OCI-LY7 (cell line): ENCODE results near the gene DLEC1. TPM values are rescaled to one million over a fixed set of nuclear protein-coding genes. Genes with fewer than 3 reads are reported as not detected.

Experiments
- Bru-seq: library from RNA; stranded (reverse); fragments of 400-500 nt; gene quantifications from one replicate; lab custom pipeline; 2021; lab: Mats Ljungman, UMichigan
- BruChase-seq, 2 experiments: library from RNA; stranded (reverse); fragments of 400-500 nt; gene quantifications; one replicate each; lab custom pipeline; 2021; lab: Mats Ljungman, UMichigan
- BruUV-seq: library from RNA; stranded (reverse); fragments of 400-500 nt; replicated peaks from 2 replicates; lab custom pipeline; 2021; lab: Mats Ljungman, UMichigan
- CTCF ChIA-PET: fragments of 300-600 bp; sonication (Branson Sonifier 250); formaldehyde crosslinking; loops from one replicate; lab custom pipeline; 2022; ENCODE audit warnings: antibody characterized with exemption; ENCODE audit not compliant: unreplicated experiment; lab: Charles Lee
- POLR2A ChIA-PET: fragments of 300-600 bp; sonication (Branson Sonifier 250); formaldehyde crosslinking; loops from one replicate; lab custom pipeline; 2022; ENCODE audit warnings: antibody characterized with exemption; lab: Charles Lee
- DNase-seq: peaks from one replicate; pipeline ENCODE4 v3.0.0-alpha.2; 2015; ENCODE audit warnings: low spot score
- H2AFZ ChIP-seq: fragments of 200-600 bp; sonication (generic), shearing (Covaris generic); 2 replicates; pipeline ENCODE4 v1.6.1; 2014; ENCODE audit warnings: mild to moderate bottlenecking, antibody characterized with exemption, low read length, moderate library complexity
- H3K27ac ChIP-seq: fragments of 200-600 bp; sonication (generic); 2 replicates; pipeline ENCODE4 v1.5.1; 2014; ENCODE audit warnings: mixed run types, low read depth, mild to moderate bottlenecking, moderate library complexity, low read length, inconsistent platforms; ENCODE audit not compliant: poor library complexity, severe bottlenecking
- H3K36me3 ChIP-seq: fragments of 200-600 bp; sonication (generic); 2 replicates; pipeline ENCODE4 v1.6.1; 2014; ENCODE audit warnings: mild to moderate bottlenecking, antibody characterized with exemption, low read length, moderate library complexity, mixed read lengths; ENCODE audit not compliant: insufficient read depth
- H3K4me1 ChIP-seq: fragments of 200-600 bp; sonication (generic); 2 replicates; pipeline ENCODE4 v1.5.1; 2014; ENCODE audit warnings: mild to moderate bottlenecking, low read length; ENCODE audit not compliant: insufficient read depth, poor library complexity, severe bottlenecking
- H3K4me2 ChIP-seq: fragments of 200-600 bp; sonication (generic); 2 replicates; pipeline ENCODE4 v1.6.1; 2014; ENCODE audit warnings: mild to moderate bottlenecking, low read length
- H3K4me3 ChIP-seq: fragments of 200-600 bp; sonication (generic); 2 replicates; pipeline ENCODE4 v1.5.1; 2014; ENCODE audit warnings: mild to moderate bottlenecking, low read depth, low read length; ENCODE audit not compliant: poor library complexity, severe bottlenecking
- H3K79me2 ChIP-seq: fragments of 200-600 bp; sonication (generic); 2 replicates; pipeline ENCODE4 v1.6.1; 2016; ENCODE audit warnings: low read depth, mild to moderate bottlenecking, low read length, moderate library complexity, mixed read lengths; ENCODE audit not compliant: insufficient read depth
- H3K9me2 ChIP-seq: fragments of 200-600 bp; sonication (generic); 2 replicates; pipeline ENCODE4 v1.6.1; 2016; ENCODE audit warnings: mild to moderate bottlenecking, low read length, mixed read lengths; ENCODE audit not compliant: insufficient read depth
- H3K9me3 ChIP-seq: fragments of 200-600 bp; sonication (generic); 2 replicates; pipeline ENCODE4 v1.6.1; 2014; ENCODE audit warnings: mild to moderate bottlenecking, mixed run types, low read length, mixed read lengths
- H4K20me1 ChIP-seq: fragments of 200-600 bp; sonication (generic); 2 replicates; pipeline ENCODE4 v1.6.1; 2014; ENCODE audit warnings: mild to moderate bottlenecking, antibody characterized with exemption, low read length, moderate library complexity, mixed read lengths; ENCODE audit not compliant: insufficient read depth
- EZH2phosphoT487 ChIP-seq: fragments of 200-600 bp; sonication (generic); IDR thresholded peaks from 2 replicates; pipeline ENCODE4 v1.6.1; 2018; ENCODE audit warnings: low read depth, borderline replicate concordance, mild to moderate bottlenecking, mixed run types, antibody characterized with exemption, low read length, moderate library complexity, mixed read lengths
- intact Hi-C: fragments of 100-400 bp; cut with micrococcal nuclease; formaldehyde crosslinking; loops from one replicate; pipeline ENCODE4 v1.10.0; 2022; ENCODE audit not compliant: unreplicated experiment
- long read RNA-seq: library from polyadenylated mRNA; stranded (forward); transcript quantifications from one replicate; pipeline ENCODE4 v2.0.0, GENCODE V29; 2022
- total RNA-seq, 2 experiments: library from RNA; depleted of rRNA in 1 of 2; stranded (reverse); fragments of >200 nt in 1 of 2; shearing (Covaris generic) in 1 of 2; gene quantifications; 2 replicates each; pipeline ENCODE4 v1.2.3, GENCODE V29; 2014 to 2022
- TF ChIP-seq, protein P1 (sequence below): fragments of 200-600 bp; sonication (generic); conservative IDR thresholded peaks from 2 replicates; pipeline ENCODE4 v1.5.1; 2014; ENCODE audit warnings: mild to moderate bottlenecking, antibody characterized with exemption, low read length, moderate library complexity, mixed read lengths

The DLEC1 gene, protein sequence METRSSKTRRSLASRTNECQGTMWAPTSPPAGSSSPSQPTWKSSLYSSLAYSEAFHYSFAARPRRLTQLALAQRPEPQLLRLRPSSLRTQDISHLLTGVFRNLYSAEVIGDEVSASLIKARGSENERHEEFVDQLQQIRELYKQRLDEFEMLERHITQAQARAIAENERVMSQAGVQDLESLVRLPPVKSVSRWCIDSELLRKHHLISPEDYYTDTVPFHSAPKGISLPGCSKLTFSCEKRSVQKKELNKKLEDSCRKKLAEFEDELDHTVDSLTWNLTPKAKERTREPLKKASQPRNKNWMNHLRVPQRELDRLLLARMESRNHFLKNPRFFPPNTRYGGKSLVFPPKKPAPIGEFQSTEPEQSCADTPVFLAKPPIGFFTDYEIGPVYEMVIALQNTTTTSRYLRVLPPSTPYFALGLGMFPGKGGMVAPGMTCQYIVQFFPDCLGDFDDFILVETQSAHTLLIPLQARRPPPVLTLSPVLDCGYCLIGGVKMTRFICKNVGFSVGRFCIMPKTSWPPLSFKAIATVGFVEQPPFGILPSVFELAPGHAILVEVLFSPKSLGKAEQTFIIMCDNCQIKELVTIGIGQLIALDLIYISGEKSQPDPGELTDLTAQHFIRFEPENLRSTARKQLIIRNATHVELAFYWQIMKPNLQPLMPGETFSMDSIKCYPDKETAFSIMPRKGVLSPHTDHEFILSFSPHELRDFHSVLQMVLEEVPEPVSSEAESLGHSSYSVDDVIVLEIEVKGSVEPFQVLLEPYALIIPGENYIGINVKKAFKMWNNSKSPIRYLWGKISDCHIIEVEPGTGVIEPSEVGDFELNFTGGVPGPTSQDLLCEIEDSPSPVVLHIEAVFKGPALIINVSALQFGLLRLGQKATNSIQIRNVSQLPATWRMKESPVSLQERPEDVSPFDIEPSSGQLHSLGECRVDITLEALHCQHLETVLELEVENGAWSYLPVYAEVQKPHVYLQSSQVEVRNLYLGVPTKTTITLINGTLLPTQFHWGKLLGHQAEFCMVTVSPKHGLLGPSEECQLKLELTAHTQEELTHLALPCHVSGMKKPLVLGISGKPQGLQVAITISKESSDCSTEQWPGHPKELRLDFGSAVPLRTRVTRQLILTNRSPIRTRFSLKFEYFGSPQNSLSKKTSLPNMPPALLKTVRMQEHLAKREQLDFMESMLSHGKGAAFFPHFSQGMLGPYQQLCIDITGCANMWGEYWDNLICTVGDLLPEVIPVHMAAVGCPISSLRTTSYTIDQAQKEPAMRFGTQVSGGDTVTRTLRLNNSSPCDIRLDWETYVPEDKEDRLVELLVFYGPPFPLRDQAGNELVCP (N-terminal part only)
- total RNA-seq (2014; rRNA removed; shearing (Covaris generic)) (0.13 TPM in 1 of 2 replicates, not detected in the other), total RNA-seq (2022) (0.11 TPM in 1 of 2 replicates, not detected in the other), Bru-seq, nascent RNA (percentile 12 among the genes with signal in this experiment), BruChase-seq, experiment 1, labeled RNA remaining after a 6-hour chase (percentile 7 among the genes with signal in this experiment), BruChase-seq, experiment 2, labeled RNA remaining after a 2-hour chase (percentile 9 among the genes with signal in this experiment)
- long read RNA-seq, partial matches to known transcripts, result 0 of 5 reads
- long read RNA-seq, other reads (novel, unspliced or antisense), result 5 of 5 reads

DNA sequence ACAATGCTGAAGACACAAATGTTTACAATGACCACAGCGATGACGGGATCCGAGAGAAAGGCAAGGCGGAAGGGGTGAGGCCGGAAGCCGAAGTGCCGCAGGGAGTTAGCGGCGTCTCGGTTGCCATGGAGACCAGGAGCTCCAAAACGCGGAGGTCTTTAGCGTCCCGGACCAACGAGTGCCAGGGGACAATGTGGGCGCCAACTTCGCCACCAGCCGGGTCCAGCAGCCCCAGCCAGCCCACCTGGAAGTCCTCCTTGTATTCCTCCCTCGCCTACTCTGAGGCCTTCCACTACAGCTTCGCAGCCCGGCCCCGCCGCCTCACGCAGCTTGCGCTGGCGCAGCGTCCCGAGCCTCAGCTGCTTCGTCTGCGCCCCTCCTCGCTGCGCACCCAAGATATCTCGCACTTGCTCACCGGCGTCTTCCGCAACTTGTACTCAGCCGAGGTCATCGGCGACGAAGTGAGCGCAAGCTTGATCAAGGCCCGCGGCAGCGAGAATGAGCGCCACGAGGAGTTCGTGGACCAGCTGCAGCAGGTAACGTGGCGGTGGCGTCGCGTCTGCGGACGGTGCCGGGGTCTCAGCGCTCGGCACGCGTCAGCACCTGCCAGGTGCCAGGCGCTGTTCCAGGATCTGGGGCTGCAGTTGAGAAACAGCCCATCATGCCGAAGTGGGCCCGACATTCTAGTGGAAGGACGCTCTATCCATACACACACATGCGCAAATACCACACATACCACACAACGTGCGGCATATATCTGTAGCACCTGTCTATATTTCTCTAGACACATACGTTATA is at the start of gene DLEC1:
Gene DLEC1, plus strand, starts transcription at position 108 of the 798 bp plus-strand sequence. Its CDS starts 18 bp downstream, at position 126.
- H4K20me1 ChIP-seq, result no peaks in the 10 kb centered on the region
- H3K4me3 ChIP-seq, result peak within 1 kb of the TSS; percentile 28
- TF ChIP-seq EZH2phosphoT487, result no peak
- TF ChIP-seq, protein P1, sequence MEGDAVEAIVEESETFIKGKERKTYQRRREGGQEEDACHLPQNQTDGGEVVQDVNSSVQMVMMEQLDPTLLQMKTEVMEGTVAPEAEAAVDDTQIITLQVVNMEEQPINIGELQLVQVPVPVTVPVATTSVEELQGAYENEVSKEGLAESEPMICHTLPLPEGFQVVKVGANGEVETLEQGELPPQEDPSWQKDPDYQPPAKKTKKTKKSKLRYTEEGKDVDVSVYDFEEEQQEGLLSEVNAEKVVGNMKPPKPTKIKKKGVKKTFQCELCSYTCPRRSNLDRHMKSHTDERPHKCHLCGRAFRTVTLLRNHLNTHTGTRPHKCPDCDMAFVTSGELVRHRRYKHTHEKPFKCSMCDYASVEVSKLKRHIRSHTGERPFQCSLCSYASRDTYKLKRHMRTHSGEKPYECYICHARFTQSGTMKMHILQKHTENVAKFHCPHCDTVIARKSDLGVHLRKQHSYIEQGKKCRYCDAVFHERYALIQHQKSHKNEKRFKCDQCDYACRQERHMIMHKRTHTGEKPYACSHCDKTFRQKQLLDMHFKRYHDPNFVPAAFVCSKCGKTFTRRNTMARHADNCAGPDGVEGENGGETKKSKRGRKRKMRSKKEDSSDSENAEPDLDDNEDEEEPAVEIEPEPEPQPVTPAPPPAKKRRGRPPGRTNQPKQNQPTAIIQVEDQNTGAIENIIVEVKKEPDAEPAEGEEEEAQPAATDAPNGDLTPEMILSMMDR, result no peak
- peaks cover 8% of the 10 kb centered on the region for H3K4me1 ChIP-seq
- ChIA-PET POLR2A (no interaction called here), CTCF (no interaction called here)
- no peaks in the 10 kb centered on the region for H3K9me3 ChIP-seq
- H3K9me2 ChIP-seq, result no peaks in the 10 kb centered on the region
- intact Hi-C loops, result no loop called here
- H3K27ac ChIP-seq, result no peak within 1 kb of the TSS
- H3K4me2 ChIP-seq, result peak within 1 kb of the TSS; percentile 38; the same call in 1 of the 2 replicates
- BruUV-seq, result no TSS peak
- no peaks in the 10 kb centered on the region for H3K79me2 ChIP-seq
- H2AFZ ChIP-seq, result peak within 1 kb of the TSS; percentile 67; the same call in 1 of the 2 replicates
- DNase-seq, result peak; percentile 63
- H3K36me3 ChIP-seq, result no peaks in the 10 kb centered on the region

- CTCF ChIA-PET, result no interaction called here
Observed at GRCh38 chr3:37989821-37990480, 49.1 kb upstream of the DLEC1 start.

More at GRCh38 chr3:37989821-37990480, 49.1 kb upstream of the DLEC1 start:
- no peak overlapping the region for H3K27ac ChIP-seq
- H3K36me3 ChIP-seq, result no peaks in the 10 kb centered on the region
- no peaks in the 10 kb centered on the region for H3K9me3 ChIP-seq
- no TSS peak for BruUV-seq
- no peak overlapping the region for H2AFZ ChIP-seq
- peaks cover 9% of the 10 kb centered on the region for H3K4me1 ChIP-seq
- no peaks in the 10 kb centered on the region for H3K9me2 ChIP-seq
- no peak overlapping the region for H3K4me2 ChIP-seq
- no peaks in the 10 kb centered on the region for H4K20me1 ChIP-seq
- intact Hi-C loops, result no loop called here
- no peak for DNase-seq
- POLR2A ChIA-PET, result no interaction called here
- TF ChIP-seq, protein P1, result no peak
- no peak for TF ChIP-seq EZH2phosphoT487
- H3K79me2 ChIP-seq, result peaks cover 6% of the 10 kb centered on the region; the same call in 1 of the 2 replicates
- H3K4me3 ChIP-seq, result no peak overlapping the region
